SK-N-SH treated with all-trans-retinoic acid at 6 μM for 48 hours (cell line): ENCODE data around the gene MS4A6E.

Experiments
- ATAC-seq: fragments of 200-7000 bp; cut with Tn5 transposase; 3 replicates; pipeline ENCODE4 v1.9.1; 2020; ENCODE audit warnings: mild to moderate bottlenecking, moderate library complexity
- ARNTL ChIP-seq: fragments of 450-650 bp; formaldehyde crosslinking; IDR thresholded peaks from 2 replicates; pipeline ENCODE4 v1.5.0; 2020; ENCODE audit warnings: low read depth, mild to moderate bottlenecking, moderate library complexity, borderline replicate concordance
- CREB5 ChIP-seq: fragments of 250-450 bp; sonication (Bioruptor Pico); IDR thresholded peaks from 2 replicates; pipeline ENCODE4 v1.5.1; 2020; ENCODE audit warnings: low read depth, mild to moderate bottlenecking, moderate library complexity
- CSDC2 ChIP-seq: fragments of 250-450 bp; sonication (Bioruptor Pico); IDR thresholded peaks from 2 replicates; pipeline ENCODE4 v1.5.0; 2020; ENCODE audit warnings: mild to moderate bottlenecking, moderate library complexity
- CSRNP3 ChIP-seq: fragments of 250-450 bp; sonication (Bioruptor Pico); IDR thresholded peaks from 2 replicates; pipeline ENCODE4 v1.5.1; 2021; ENCODE audit warnings: mild to moderate bottlenecking, moderate library complexity
- ESRRG ChIP-seq: fragments of 250-450 bp; sonication (Bioruptor Pico); IDR thresholded peaks from 2 replicates; pipeline ENCODE4 v1.6.1; 2021; ENCODE audit warnings: mild to moderate bottlenecking
- GLIS3 ChIP-seq: fragments of 250-450 bp; sonication (Bioruptor Pico); IDR thresholded peaks from 2 replicates; pipeline ENCODE4 v1.5.0; 2020; ENCODE audit warnings: mild to moderate bottlenecking, moderate library complexity
- ISL1 ChIP-seq: fragments of 250-450 bp; sonication (Bioruptor Pico); IDR thresholded peaks from 2 replicates; pipeline ENCODE4 v2.1.2; 2022; ENCODE audit warnings: mild to moderate bottlenecking, moderate library complexity
- POU6F1 ChIP-seq: fragments of 250-450 bp; sonication (Bioruptor Pico); IDR thresholded peaks from 2 replicates; pipeline ENCODE4 v1.8.0; 2021; ENCODE audit warnings: low read depth, mild to moderate bottlenecking, moderate library complexity, borderline replicate concordance
- PPARA ChIP-seq: fragments of 250-450 bp; sonication (Bioruptor Pico); IDR thresholded peaks from 2 replicates; pipeline ENCODE4 v1.5.0; 2020; ENCODE audit warnings: mild to moderate bottlenecking, borderline replicate concordance
- RARB ChIP-seq: fragments of 250-450 bp; sonication (Bioruptor Pico); IDR thresholded peaks from 2 replicates; pipeline ENCODE4 v1.8.0; 2021; ENCODE audit warnings: mild to moderate bottlenecking, moderate library complexity
- SNAI2 ChIP-seq: fragments of 250-450 bp; sonication (Bioruptor Pico); IDR thresholded peaks from 2 replicates; pipeline ENCODE4 v1.5.0; 2020; ENCODE audit warnings: mild to moderate bottlenecking, moderate library complexity
- TCF4 ChIP-seq: fragments of 250-450 bp; sonication (Bioruptor Pico); IDR thresholded peaks from 2 replicates; pipeline ENCODE4 v1.8.0; 2021; ENCODE audit warnings: mild to moderate bottlenecking, moderate library complexity, borderline replicate concordance
- TSHZ2 ChIP-seq: fragments of 250-450 bp; sonication (Bioruptor Pico); IDR thresholded peaks from 2 replicates; pipeline ENCODE4 v1.5.0; 2020; ENCODE audit warnings: mild to moderate bottlenecking, moderate library complexity
- ZC3H10 ChIP-seq: fragments of 250-450 bp; sonication (Bioruptor Pico); IDR thresholded peaks from 2 replicates; pipeline ENCODE4 v1.5.1; 2021; ENCODE audit warnings: mild to moderate bottlenecking, moderate library complexity
- ZFP30 ChIP-seq: fragments of 450-650 bp; formaldehyde crosslinking; IDR thresholded peaks from 2 replicates; pipeline ENCODE4 v1.5.0; 2022; ENCODE audit warnings: mild to moderate bottlenecking, moderate library complexity
- ZNF565 ChIP-seq: fragments of 450-650 bp; formaldehyde crosslinking; conservative IDR thresholded peaks from 2 replicates; pipeline ENCODE4 v1.5.0; 2020; ENCODE audit warnings: low read depth, mild to moderate bottlenecking, moderate library complexity
- ZNF70 ChIP-seq: fragments of 450-650 bp; formaldehyde crosslinking; IDR thresholded peaks from 2 replicates; pipeline ENCODE4 v1.5.0; 2020; ENCODE audit warnings: mild to moderate bottlenecking, moderate library complexity
- ZNF8 ChIP-seq: fragments of 450-650 bp; formaldehyde crosslinking; IDR thresholded peaks from 2 replicates; pipeline ENCODE4 v1.5.0; 2020; ENCODE audit warnings: mild to moderate bottlenecking, moderate library complexity

The MS4A6E gene

GRCh38 chr11:60339356-60339755, 12.3 kb downstream of the MS4A6E start:
- ATAC-seq = no peak
- TF ChIP-seq ISL1 (no peak), TCF4 (CRISPR knock-in tag) (no peak), SNAI2 (CRISPR knock-in tag) (no peak), ZFP30 (CRISPR knock-in tag) (no peak), ESRRG (CRISPR knock-in tag) (no peak), ARNTL (CRISPR knock-in tag) (no peak), TSHZ2 (CRISPR knock-in tag) (no peak), POU6F1 (CRISPR knock-in tag) (no peak), CREB5 (no peak), PPARA (CRISPR knock-in tag) (no peak), ZNF70 (CRISPR knock-in tag) (no peak), CSDC2 (CRISPR knock-in tag) (no peak)

GRCh38 chr11:60343094-60343704, 16.1 kb downstream of the MS4A6E start:
- TF ChIP-seq SNAI2 (CRISPR knock-in tag) = no peak
- TF ChIP-seq ARNTL (CRISPR knock-in tag) = no peak
- no peak for TF ChIP-seq ZNF565 (CRISPR knock-in tag)
- TF ChIP-seq RARB = no peak
- no peak for TF ChIP-seq ESRRG (CRISPR knock-in tag)
- TF ChIP-seq ISL1 = no peak
- TF ChIP-seq PPARA (CRISPR knock-in tag) = no peak
- no peak for TF ChIP-seq ZC3H10
- no peak for TF ChIP-seq TSHZ2 (CRISPR knock-in tag)
- no peak for TF ChIP-seq ZFP30 (CRISPR knock-in tag)
- TF ChIP-seq CSRNP3 (CRISPR knock-in tag) = no peak
- TF ChIP-seq, all 23 proteins: peak for 0

GRCh38 chr11:60344146-60344545, 17.1 kb downstream of the MS4A6E start:
- TF ChIP-seq GLIS3 (CRISPR knock-in tag) = no peak
- TF ChIP-seq ZC3H10 = no peak
- TF ChIP-seq CSRNP3 (CRISPR knock-in tag) = no peak
- no peak for TF ChIP-seq ISL1
- TF ChIP-seq TCF4 (CRISPR knock-in tag) = no peak
- TF ChIP-seq CREB5 = no peak
- no peak for TF ChIP-seq ZNF8 (CRISPR knock-in tag)
- no peak for TF ChIP-seq ARNTL (CRISPR knock-in tag)
- ATAC-seq = no peak

More at GRCh38 chr11:60343094-60343704, 16.1 kb downstream of the MS4A6E start:
- peak; percentile 35; the same call in 1 of the 3 replicates for ATAC-seq
